A673 (cell line): ENCODE results near the gene ZFPM1. TPM values are rescaled to one million over a fixed set of nuclear protein-coding genes. Genes with fewer than 3 reads are reported as not detected.

Experiments
- BruUV-seq: library from RNA; stranded (reverse); fragments of 400-500 nt; replicated peaks from 2 replicates; lab custom pipeline; 2021; lab: Mats Ljungman, UMichigan
- CTCF ChIA-PET: fragments of 300-600 bp; sonication (Branson Sonifier 250); formaldehyde crosslinking; loops from one replicate; lab custom pipeline; 2022; ENCODE audit warnings: antibody characterized with exemption; lab: Charles Lee
- POLR2A ChIA-PET: fragments of 300-600 bp; sonication (Branson Sonifier 250); formaldehyde crosslinking; loops from one replicate; lab custom pipeline; 2022; ENCODE audit warnings: antibody characterized with exemption; ENCODE audit not compliant: low non-redundant PET; lab: Charles Lee
- DNase-seq: peaks from one replicate; pipeline ENCODE4 v3.0.0-alpha.2; 2015; ENCODE audit warnings: low spot score
- H3K27ac ChIP-seq: fragments of 200-600 bp; sonication (generic); 2 replicates; pipeline ENCODE4 v1.5.1; 2016; ENCODE audit warnings: mixed run types, low read depth, mild to moderate bottlenecking, mixed read lengths, antibody characterized with exemption, low read length; ENCODE audit not compliant: poor library complexity, severe bottlenecking
- H3K27me3 ChIP-seq: fragments of 200-600 bp; sonication (generic); replicated peaks from 2 replicates; pipeline ENCODE4 v1.6.1; 2017; ENCODE audit warnings: mixed run types, low read depth, mild to moderate bottlenecking, mixed read lengths, antibody characterized with exemption, low read length; ENCODE audit not compliant: insufficient read depth, poor library complexity
- H3K36me3 ChIP-seq: fragments of 200-600 bp; sonication (generic); 2 replicates; pipeline ENCODE4 v1.6.1; 2016; ENCODE audit warnings: mixed run types, mild to moderate bottlenecking, mixed read lengths, antibody characterized with exemption, low read length; ENCODE audit not compliant: insufficient read depth, poor library complexity, severe bottlenecking
- H3K4me1 ChIP-seq: fragments of 200-600 bp; sonication (generic); 2 replicates; pipeline ENCODE4 v1.6.1; 2017; ENCODE audit warnings: mixed run types, mild to moderate bottlenecking, mixed read lengths, antibody characterized with exemption, low read length; ENCODE audit not compliant: insufficient read depth, poor library complexity, severe bottlenecking
- H3K4me3 ChIP-seq: fragments of 200-600 bp; sonication (generic); 2 replicates; pipeline ENCODE4 v1.5.1; 2016; ENCODE audit warnings: low read depth, mixed run types, mild to moderate bottlenecking, mixed read lengths, low read length; ENCODE audit not compliant: poor library complexity, severe bottlenecking
- H3K9me3 ChIP-seq: fragments of 200-600 bp; sonication (generic); 2 replicates; pipeline ENCODE4 v1.6.1; 2016; ENCODE audit warnings: mixed run types, low read depth, mild to moderate bottlenecking, mixed read lengths, antibody characterized with exemption, low read length; ENCODE audit not compliant: poor library complexity, severe bottlenecking
- CTCF ChIP-seq: fragments of 300-800, 200-600 bp; sonication (generic); conservative IDR thresholded peaks from 2 replicates; pipeline ENCODE4 v1.5.1; 2017; ENCODE audit warnings: low read depth, mild to moderate bottlenecking, antibody characterized with exemption, low read length, moderate library complexity, mixed read lengths
- EZH2 ChIP-seq: fragments of 200-600 bp; sonication (generic); IDR thresholded peaks from 2 replicates; pipeline ENCODE4 v1.6.1; 2017; ENCODE audit warnings: borderline replicate concordance, low read depth, mild to moderate bottlenecking, mixed read lengths, antibody characterized with exemption, low read length; ENCODE audit not compliant: poor library complexity, severe bottlenecking
- intact Hi-C: fragments of 100-400 bp; cut with micrococcal nuclease; formaldehyde crosslinking; loops from one replicate; pipeline ENCODE4 v1.10.0; 2022; ENCODE audit not compliant: unreplicated experiment
- total RNA-seq: library from RNA; stranded (reverse); gene quantifications from 2 replicates; pipeline ENCODE4 v1.2.3, GENCODE V29; 2021

ZFPM1 gene
- total RNA-seq, 1 experiment from 2014 or later: 5.6 TPM

- peaks cover 38% of the 10 kb centered on the region for H3K27me3 ChIP-seq
- intact Hi-C loops: no loop called here
- CTCF ChIA-PET: interaction anchor here (0.5 to 0.7 kb wide), 4 partner anchors 32 to 656 kb away, joined by 3 to 4 read pairs (median 4); no protein-coding TSS in a partner anchor
- POLR2A ChIA-PET: no interaction called here
- no peaks in the 10 kb centered on the region for H3K9me3 ChIP-seq
- H3K4me1 ChIP-seq: peaks cover 3% of the 10 kb centered on the region
- no peak overlapping the region for H3K4me3 ChIP-seq
- DNase-seq: peak; percentile 78
- peak; percentile 51 for TF ChIP-seq CTCF
- TF ChIP-seq EZH2: no peak
- H3K36me3 ChIP-seq: no peaks in the 10 kb centered on the region
- no TSS peak for BruUV-seq
- no peak overlapping the region for H3K27ac ChIP-seq
Observed at GRCh38 chr16:88558457-88559442, 105.7 kb downstream of the ZFPM1 start.

GRCh38 chr16:88560714-88561484, 107.8 kb downstream of the ZFPM1 start:
- H3K4me1 ChIP-seq: peaks cover 3% of the 10 kb centered on the region
- no TSS peak for BruUV-seq

More at GRCh38 chr16:88560714-88561484, 107.8 kb downstream of the ZFPM1 start:
- Histone ChIP-seq H3K9me3 (no peaks in the 10 kb centered on the region), H3K36me3 (no peaks in the 10 kb centered on the region), H3K27ac (no peak overlapping the region), H3K4me3 (no peak overlapping the region), H3K27me3 (peaks cover 22% of the 10 kb centered on the region)
- intact Hi-C loops: loop anchor here (5.0 kb wide), 1 partner anchor 784 kb away; no protein-coding TSS in a partner anchor
- ChIA-PET POLR2A (no interaction called here), CTCF (interaction anchor here (0.7 to 1.0 kb wide), 4 partner anchors 9 to 176 kb away, joined by 3 to 11 read pairs (median 6); partner anchors contain the start of gene ZC3H18)
- no peak for TF ChIP-seq CTCF
- no peak for TF ChIP-seq EZH2
- peak; percentile 55 for DNase-seq
